ENCODE measurements around the gene EFCC1. TPM values are rescaled to one million over a fixed set of nuclear protein-coding genes. Genes with fewer than 3 reads are reported as not detected.

Gene EFCC1
- total RNA-seq, 1 experiment from 2014 or later: 1.0 TPM

- no peaks in the 10 kb centered on the region for H3K9me3 ChIP-seq (ENCODE audit: control insufficient read depth in 1 of 2, insufficient read depth in 1 of 2, low read depth in 1 of 2, low read length in 2 of 2)
- intact Hi-C loops (cut with micrococcal nuclease): no loop called here
- H3K27me3 ChIP-seq (ENCODE audit: insufficient read depth, low read length): no peaks in the 10 kb centered on the region
- H2AFZ ChIP-seq (ENCODE audit: low read depth, low read length, poor library complexity, severe bottlenecking): no peak overlapping the region
- no peak overlapping the region for H3K4me3 ChIP-seq (replicated peaks in 1 of 2; ENCODE audit: low read depth in 1 of 2, low read length in 2 of 2)
- H3K4me1 ChIP-seq (ENCODE audit: control insufficient read depth in 1 of 2, insufficient read depth in 2 of 2, low read length in 2 of 2): no peaks in the 10 kb centered on the region
- TF ChIP-seq POLR2AphosphoS5 (IDR thresholded peaks at IDR 0.05; ENCODE audit: low read depth, low read length): no peak
- no peak for TF ChIP-seq CBX3 (IDR thresholded peaks at IDR 0.05; ENCODE audit: low read depth)
- TF ChIP-seq POLR2A (IDR thresholded peaks at IDR 0.05; ENCODE audit: borderline replicate concordance, extremely low read depth, insufficient read depth, insufficient read length): no peak
- no peak for TF ChIP-seq ATF3 (IDR thresholded peaks at IDR 0.05)
- no peak for TF ChIP-seq YY1 (IDR thresholded peaks at IDR 0.05; ENCODE audit: extremely low read depth, insufficient replicate concordance, low read depth, low read length)
- TF ChIP-seq RAD21 (IDR thresholded peaks at IDR 0.05; ENCODE audit: low read depth): no peak
- TF ChIP-seq FOSL1 (IDR thresholded peaks at IDR 0.05; ENCODE audit: low read depth): no peak
- TF ChIP-seq ELF1 (IDR thresholded peaks at IDR 0.05; ENCODE audit: borderline replicate concordance, low read depth): no peak
- no peak for TF ChIP-seq JUND (IDR thresholded peaks at IDR 0.05)
- TF ChIP-seq EZH2phosphoT487 (IDR thresholded peaks at IDR 0.05; ENCODE audit: borderline replicate concordance): no peak
- no peak for TF ChIP-seq SP1 (IDR thresholded peaks at IDR 0.05; ENCODE audit: low read depth)
- TF ChIP-seq TCF7L2 (IDR thresholded peaks at IDR 0.05; ENCODE audit: borderline replicate concordance, extremely low read depth, insufficient read depth, insufficient read length): no peak
- no peak for TF ChIP-seq ZNF274 (IDR thresholded peaks at IDR 0.05; ENCODE audit: low read depth, low read length)
- TF ChIP-seq SRF (IDR thresholded peaks at IDR 0.05; ENCODE audit: low read depth): no peak
- TF ChIP-seq EGR1 (IDR thresholded peaks at IDR 0.05; ENCODE audit: low read depth): no peak
- no peak for TF ChIP-seq REST (IDR thresholded peaks at IDR 0.05; ENCODE audit: low read depth)
- no peak overlapping the region for H3K4me2 ChIP-seq (ENCODE audit: low read length)
- ATAC-seq (no peak), DNase-seq (ENCODE audit: low read depth, low spot score) (no peak)
- RAD21 ChIA-PET (ENCODE audit: low non-redundant PET in 1 of 2, low total read pairs in 2 of 2, uncharacterized antibody in 2 of 2, unreplicated experiment in 2 of 2): no interaction called here
- no peaks in the 10 kb centered on the region for H3K9me2 ChIP-seq (ENCODE audit: insufficient read depth)
- no peaks in the 10 kb centered on the region for H3K79me2 ChIP-seq (ENCODE audit: insufficient read depth, low read length)
- CTCF ChIA-PET: interaction anchor here (1.5 kb wide), 1 partner anchor 17 kb away, joined by 4 read pairs; no protein-coding TSS in a partner anchor
- H3K27ac ChIP-seq (ENCODE audit: low read depth, low read length): no peak overlapping the region
- BruUV-seq (replicated peaks): no TSS peak
- POLR2A ChIA-PET: no interaction called here
- H3K9ac ChIP-seq (ENCODE audit: low read length): no peak overlapping the region
- no peaks in the 10 kb centered on the region for H3K36me3 ChIP-seq (ENCODE audit: control insufficient read depth in 1 of 2, insufficient read depth in 2 of 2, low read length in 2 of 2)
- H4K20me1 ChIP-seq (ENCODE audit: insufficient read depth): no peaks in the 10 kb centered on the region
Measured at GRCh38 chr3:129070086-129070885, 69.2 kb downstream of the EFCC1 start.
